ENCODE data around the gene RCSD1.

DNA sequence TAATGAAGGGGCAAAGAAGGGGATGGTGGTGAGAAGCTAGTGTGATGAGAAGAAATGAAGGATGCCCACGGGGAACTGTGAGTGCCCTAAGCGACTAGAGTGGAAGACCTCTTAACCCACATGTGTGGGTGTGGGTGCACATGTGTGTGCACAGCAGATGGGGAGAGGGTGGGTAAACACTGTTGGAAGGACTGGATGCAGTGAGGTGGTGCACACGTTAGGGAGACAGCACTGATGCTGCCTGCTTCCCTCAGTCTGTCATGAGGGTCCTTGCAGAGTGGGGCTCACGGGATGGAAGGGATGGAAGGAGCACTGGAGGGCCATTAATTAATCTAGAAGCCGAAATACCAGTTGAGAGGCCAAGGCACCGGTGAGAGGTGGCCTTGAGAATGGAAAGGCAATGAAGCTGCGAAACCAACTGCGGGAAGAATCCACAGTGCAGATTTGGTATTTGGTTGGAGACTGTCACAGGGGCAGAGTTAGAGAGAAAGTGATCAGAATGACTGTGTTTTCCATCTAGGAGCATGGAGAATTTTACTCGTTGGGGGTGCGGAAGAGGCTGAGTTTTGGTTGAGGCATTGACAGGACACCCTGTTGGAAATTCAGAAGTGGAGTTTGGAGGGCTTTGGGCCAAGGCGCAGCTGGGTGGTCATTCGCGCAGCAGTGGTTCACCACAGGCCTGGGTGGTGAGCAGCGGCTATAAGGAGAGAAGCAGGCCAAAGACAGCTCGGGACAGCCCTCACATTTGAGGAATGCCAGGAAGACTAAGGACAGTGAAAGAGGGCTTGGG lies 15.8 kb downstream of the RCSD1 start:
- TF ChIP-seq POLR2A (IDR thresholded peaks at IDR 0.05), result no peak
- TF ChIP-seq, protein P1, sequence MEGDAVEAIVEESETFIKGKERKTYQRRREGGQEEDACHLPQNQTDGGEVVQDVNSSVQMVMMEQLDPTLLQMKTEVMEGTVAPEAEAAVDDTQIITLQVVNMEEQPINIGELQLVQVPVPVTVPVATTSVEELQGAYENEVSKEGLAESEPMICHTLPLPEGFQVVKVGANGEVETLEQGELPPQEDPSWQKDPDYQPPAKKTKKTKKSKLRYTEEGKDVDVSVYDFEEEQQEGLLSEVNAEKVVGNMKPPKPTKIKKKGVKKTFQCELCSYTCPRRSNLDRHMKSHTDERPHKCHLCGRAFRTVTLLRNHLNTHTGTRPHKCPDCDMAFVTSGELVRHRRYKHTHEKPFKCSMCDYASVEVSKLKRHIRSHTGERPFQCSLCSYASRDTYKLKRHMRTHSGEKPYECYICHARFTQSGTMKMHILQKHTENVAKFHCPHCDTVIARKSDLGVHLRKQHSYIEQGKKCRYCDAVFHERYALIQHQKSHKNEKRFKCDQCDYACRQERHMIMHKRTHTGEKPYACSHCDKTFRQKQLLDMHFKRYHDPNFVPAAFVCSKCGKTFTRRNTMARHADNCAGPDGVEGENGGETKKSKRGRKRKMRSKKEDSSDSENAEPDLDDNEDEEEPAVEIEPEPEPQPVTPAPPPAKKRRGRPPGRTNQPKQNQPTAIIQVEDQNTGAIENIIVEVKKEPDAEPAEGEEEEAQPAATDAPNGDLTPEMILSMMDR (IDR thresholded peaks at IDR 0.05), result no peak
